GM21529 (cell line): Measurements from ENCODE around the gene C14orf119.

Experiments
- ATAC-seq: cut with Tn5 transposase; IDR thresholded peaks from one replicate; pipeline ENCODE4 v1.9.1; 2021; ENCODE audit not compliant: unreplicated experiment

C14orf119 gene

DNA sequence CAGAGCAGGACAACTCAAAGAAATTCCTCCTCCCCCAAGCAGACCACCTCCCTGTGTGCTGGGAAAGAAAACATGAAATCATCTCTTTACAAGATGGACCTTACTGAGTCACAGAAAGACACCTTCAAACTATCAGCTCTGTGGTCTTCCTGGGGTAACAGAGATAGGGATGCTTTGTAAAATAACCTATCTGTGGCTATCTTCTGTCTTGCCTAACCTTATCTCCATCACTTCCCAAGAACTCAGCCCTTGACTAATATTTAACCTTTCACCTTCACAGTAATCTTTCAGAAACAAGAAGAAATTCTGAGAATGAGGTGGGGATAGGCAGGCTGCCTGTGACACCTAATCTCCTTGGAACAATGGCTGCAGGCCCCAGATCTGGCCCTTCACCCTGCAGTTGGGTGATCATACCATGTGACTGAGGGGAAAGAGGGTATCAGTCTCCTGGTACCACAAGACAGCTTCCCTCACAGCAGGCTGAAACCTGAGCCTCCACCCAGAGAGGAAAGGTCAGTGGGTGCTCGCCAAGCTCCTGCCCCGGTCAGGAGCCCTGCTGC is 51.1 kb downstream of the C14orf119 start:
- no peak for ATAC-seq

DNA sequence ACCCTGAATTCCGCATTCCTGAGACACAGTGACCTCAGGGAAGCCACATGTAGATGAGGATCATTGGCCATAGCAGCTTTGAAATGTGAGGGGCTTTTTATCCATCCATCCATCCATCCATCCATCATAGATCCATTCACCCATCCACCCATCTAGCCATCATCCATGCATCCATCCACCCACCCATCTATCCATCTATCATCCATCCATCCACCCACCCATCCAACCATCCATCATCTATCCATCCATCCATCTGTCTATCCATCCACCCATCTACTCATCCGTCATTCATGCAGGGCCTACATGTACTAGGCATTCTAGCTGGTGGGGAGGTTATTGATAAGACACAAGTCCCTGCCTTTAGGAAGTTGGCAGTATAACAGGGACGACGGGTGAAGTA is 51.7 kb downstream of the C14orf119 start:
- no peak for ATAC-seq

DNA sequence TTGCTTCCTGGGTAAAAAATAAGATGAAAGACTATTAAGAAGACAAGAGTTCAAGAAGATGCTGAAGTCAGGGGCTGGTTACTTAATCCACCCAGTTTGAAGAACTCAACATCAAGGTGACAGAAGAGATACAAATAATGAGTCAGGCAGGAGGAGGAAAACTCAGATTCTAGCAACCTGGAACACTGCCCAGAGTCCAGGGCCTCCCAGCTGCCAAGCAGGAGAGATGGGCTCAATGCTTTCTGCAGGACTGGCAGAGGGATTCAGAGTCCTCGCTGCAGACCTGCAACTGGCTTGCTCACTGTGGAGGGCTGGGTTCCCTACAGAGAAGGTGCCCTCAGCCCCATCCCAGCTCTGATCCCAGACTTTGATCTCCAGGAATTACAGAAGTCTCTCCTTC is 52.4 kb downstream of the C14orf119 start:
- no peak for ATAC-seq

DNA sequence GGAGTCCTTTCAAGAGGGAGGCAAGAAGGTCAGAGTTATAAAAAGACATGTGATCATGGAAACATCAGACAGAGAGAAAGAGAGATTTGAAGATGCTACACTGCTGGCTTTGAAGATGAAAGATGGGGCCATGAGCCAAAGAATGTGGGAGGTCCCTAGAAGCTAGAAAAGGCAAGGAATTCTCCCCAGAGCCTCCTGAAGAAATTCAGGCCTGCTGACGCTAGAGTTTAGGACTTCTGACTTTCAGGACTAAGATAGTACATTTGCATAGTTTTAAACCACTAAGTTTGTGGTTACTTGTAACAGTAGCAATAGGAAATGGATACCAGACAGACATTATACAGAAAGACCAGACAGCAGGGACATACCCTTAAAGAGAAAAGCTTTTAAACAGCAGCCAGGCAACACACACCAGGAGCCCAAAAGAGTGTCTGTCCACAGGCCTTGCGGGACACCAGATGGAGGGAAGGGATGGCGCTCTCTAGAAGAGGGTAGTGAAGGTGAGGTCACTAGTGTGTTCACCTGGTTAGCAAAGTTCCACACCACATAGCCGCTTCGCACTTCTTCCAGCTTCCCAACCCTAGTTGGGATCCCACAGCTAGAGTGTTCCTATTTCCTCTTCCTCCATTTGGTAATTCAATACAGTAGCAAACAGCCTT is 53.4 kb downstream of the C14orf119 start:
- no peak for ATAC-seq

DNA sequence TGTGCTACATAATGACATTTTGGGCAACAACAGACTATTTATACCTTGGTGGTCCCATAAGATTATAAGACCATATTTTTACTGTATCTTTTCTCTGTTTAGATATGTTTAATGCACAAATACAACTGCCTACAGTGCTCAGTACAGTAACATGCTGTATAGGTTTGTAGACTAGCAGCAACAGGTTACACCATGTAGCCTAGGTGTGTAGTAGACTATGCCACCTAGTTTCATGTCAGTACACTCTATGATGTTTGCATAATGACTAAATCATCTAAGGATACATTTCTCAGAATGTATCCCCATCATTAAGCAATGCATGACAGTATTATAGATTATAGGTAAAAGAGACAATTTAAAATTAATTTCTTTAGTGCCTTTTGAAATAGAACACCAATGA is 54.4 kb downstream of the C14orf119 start:
- no peak for ATAC-seq
